Upper lobe of left lung (tissue), 6 donors: ENCODE data around the gene GPR34. TPM values are rescaled to one million over a fixed set of nuclear protein-coding genes. Genes with fewer than 3 reads are reported as not detected.
A peak's percentile ranks its signal among the peaks of the same experiment; 100 is the strongest.

Source experiments
- ATAC-seq, 2 donors: fragments of 200-7000 bp; cut with Tn5 transposase; one replicate each; pipeline ENCODE4 v1.9.1; 2022; ENCODE audit warnings: mild to moderate bottlenecking in 2 of 2, moderate library complexity in 2 of 2; ENCODE audit not compliant: low FRiP score in 2 of 2
- DNase-seq, 2 donors: peaks; one replicate each; pipeline ENCODE4 v3.0.0-alpha.2; 2019 to 2020
- H3K27ac ChIP-seq, 4 donors: fragments of 200-600 bp; sonication (generic); one replicate each; pipeline ENCODE4 v1.5.1; 2016 to 2019
- H3K27me3 ChIP-seq, 4 donors: fragments of 200-600 bp; sonication (generic); one replicate each; pipeline ENCODE4 v1.5.1; 2017 to 2019
- H3K36me3 ChIP-seq, 4 donors: fragments of 200-600 bp; sonication (generic); one replicate each; pipeline ENCODE4 v1.5.1; 2016 to 2019
- H3K4me1 ChIP-seq, 4 donors: fragments of 200-600 bp; sonication (generic); one replicate each; pipeline ENCODE4 v1.5.1; 2018 to 2019
- H3K4me3 ChIP-seq, 4 donors: fragments of 200-600 bp; sonication (generic); one replicate each; pipeline ENCODE4 v1.5.1; 2017 to 2019; ENCODE audit warnings: mild to moderate bottlenecking in 2 of 4, moderate library complexity in 1 of 4
- H3K9me3 ChIP-seq, 4 donors: fragments of 200-600 bp; sonication (generic); one replicate each; pipeline ENCODE4 v1.5.1; 2018 to 2019
- CTCF ChIP-seq, 6 experiments: fragments of 450-650 bp in 4 of 6; fragments of 200-600 bp in 2 of 6; sonication (generic) in 2 of 6; IDR thresholded peaks; one replicate each; pipeline ENCODE4 v1.5.1; 2016 to 2019; ENCODE audit warnings: antibody characterized with exemption in 6 of 6
- EP300 ChIP-seq, 4 donors: sonication (generic); formaldehyde crosslinking; IDR thresholded peaks; one replicate each; pipeline ENCODE4 v1.5.1; 2017; ENCODE audit warnings: antibody characterized with exemption in 4 of 4, control low read depth in 2 of 4
- POLR2A ChIP-seq, 4 donors: fragments of 450-650 bp; IDR thresholded peaks; one replicate each; pipeline ENCODE4 v1.5.1; 2016 to 2017; ENCODE audit warnings: antibody characterized with exemption in 4 of 4, mild to moderate bottlenecking in 2 of 4
- POLR2AphosphoS5 ChIP-seq, 2 donors: sonication (generic); formaldehyde crosslinking; IDR thresholded peaks; one replicate each; pipeline ENCODE4 v1.5.1; 2017; ENCODE audit warnings: antibody characterized with exemption in 2 of 2
- WGBS, 2 donors: methylation state at CpG; one replicate each; pipeline ENCODE4 v1.1.5; 2017 to 2018; 5-methylcytosine and 5-hydroxymethylcytosine counted together
- total RNA-seq, 6 donors: library from RNA; depleted of rRNA in 4 of 6; stranded (reverse); fragments of >200 nt in 4 of 6; gene quantifications; one replicate each; pipeline versions ENCODE4 v1.1.0 to v1.2.1, GENCODE V29; 2016 to 2021
- donor health status: DM: no; HTN: no; CAD: no; lungs with moderate emphysema.
- donor health status: DM: no; HTN: yes; CAD: no; lungs with severe emphysema.

Gene GPR34
- total RNA-seq, 6 donors from 2014 or later, result 1.6 to 29.5 (median 14.5) TPM

- Histone ChIP-seq H3K27ac (peak overlapping the region; percentile 22 to 46 (median 34)), H3K4me1 (peaks cover 0 to 12% (median 0%) of the 10 kb centered on the region in 4 donors), H3K27me3 (no peaks in the 10 kb centered on the region), H3K4me3 (no peak overlapping the region), H3K36me3 (no peaks in the 10 kb centered on the region), H3K9me3 (no peaks in the 10 kb centered on the region)
- WGBS, 2 donors, result 71 to 100% methylated on average over 1 of the region's 1 CpG
- TF ChIP-seq POLR2A (IDR thresholded peaks at IDR 0.05), result no peak
- no peak for TF ChIP-seq EP300 (IDR thresholded peaks at IDR 0.05)
- no peak for TF ChIP-seq POLR2AphosphoS5 (IDR thresholded peaks at IDR 0.05)
- TF ChIP-seq CTCF (IDR thresholded peaks at IDR 0.05), result no peak
- no peak for DNase-seq
- no peak for ATAC-seq
Observed at GRCh38 chrX:41705042-41705441, 16.3 kb downstream of the GPR34 start.

GRCh38 chrX:41705680-41706374 is 17.1 kb downstream of the GPR34 start:
- DNase-seq, result no peak
- H3K27ac ChIP-seq, result peak overlapping the region; percentile 22 to 46 (median 38)
- H3K36me3 ChIP-seq, result no peaks in the 10 kb centered on the region
- 37 to 57% methylated on average over 3 of the region's 3 CpGs for WGBS, 2 donors
- H3K27me3 ChIP-seq, result no peaks in the 10 kb centered on the region
- H3K9me3 ChIP-seq, result no peaks in the 10 kb centered on the region
- TF ChIP-seq POLR2AphosphoS5 (IDR thresholded peaks at IDR 0.05), result no peak
- no peak for TF ChIP-seq POLR2A (IDR thresholded peaks at IDR 0.05)
- no peak for TF ChIP-seq CTCF (IDR thresholded peaks at IDR 0.05)
- no peak for TF ChIP-seq EP300 (IDR thresholded peaks at IDR 0.05)
- peak in 1 of 2 donors; percentile 63 for ATAC-seq
- H3K4me3 ChIP-seq, result no peak overlapping the region
- peaks cover 0 to 12% (median 0%) of the 10 kb centered on the region in 4 donors for H3K4me1 ChIP-seq

- Histone ChIP-seq H3K27me3 (no peaks in the 10 kb centered on the region), H3K27ac (no peak overlapping the region), H3K9me3 (no peaks in the 10 kb centered on the region), H3K36me3 (no peaks in the 10 kb centered on the region), H3K4me1 (peaks cover 0 to 12% (median 0%) of the 10 kb centered on the region in 4 donors), H3K4me3 (no peak overlapping the region)
- WGBS, 2 donors, result 53 to 100% methylated on average over 1 of the region's 1 CpG
- ATAC-seq, result no peak
- no peak for DNase-seq
- TF ChIP-seq POLR2AphosphoS5 (IDR thresholded peaks at IDR 0.05) (no peak), POLR2A (IDR thresholded peaks at IDR 0.05) (no peak), EP300 (IDR thresholded peaks at IDR 0.05) (no peak), CTCF (IDR thresholded peaks at IDR 0.05) (no peak)
Observed at GRCh38 chrX:41707218-41707617, 18.4 kb downstream of the GPR34 start.

GRCh38 chrX:41708486-41708885 is 19.7 kb downstream of the GPR34 start:
- no peaks in the 10 kb centered on the region for H3K9me3 ChIP-seq
- DNase-seq, result no peak
- H3K4me3 ChIP-seq, result no peak overlapping the region
- no peak for ATAC-seq
- no peaks in the 10 kb centered on the region for H3K27me3 ChIP-seq
- TF ChIP-seq EP300 (IDR thresholded peaks at IDR 0.05) (no peak), POLR2AphosphoS5 (IDR thresholded peaks at IDR 0.05) (no peak)
- 50 to 86% methylated on average over 3 of the region's 3 CpGs for WGBS, 2 donors
- no peaks in the 10 kb centered on the region for H3K36me3 ChIP-seq
- peaks cover 0 to 12% (median 0%) of the 10 kb centered on the region in 4 donors for H3K4me1 ChIP-seq
- H3K27ac ChIP-seq, result no peak overlapping the region

- no peaks in the 10 kb centered on the region for H3K27me3 ChIP-seq
- H3K4me1 ChIP-seq, result peaks cover 0 to 1% (median 0%) of the 10 kb centered on the region in 4 donors
- ATAC-seq (no peak), DNase-seq (no peak)
- 74 to 100% methylated on average over 3 to 5 of the region's 5 CpGs for WGBS, 2 donors
- H3K36me3 ChIP-seq, result no peaks in the 10 kb centered on the region
- no peak overlapping the region for H3K4me3 ChIP-seq
- no peaks in the 10 kb centered on the region for H3K9me3 ChIP-seq
- H3K27ac ChIP-seq, result no peak overlapping the region
- TF ChIP-seq POLR2A (IDR thresholded peaks at IDR 0.05) (no peak), CTCF (IDR thresholded peaks at IDR 0.05) (no peak), POLR2AphosphoS5 (IDR thresholded peaks at IDR 0.05) (no peak), EP300 (IDR thresholded peaks at IDR 0.05) (no peak)
Observed at GRCh38 chrX:41711021-41711667, 22.4 kb downstream of the GPR34 start.
